ENCODE measurements around the gene KIRREL2.
"Not testable (repeated sequence)": the region's sequence is repeated elsewhere in the genome, so short reads cannot be mapped to it uniquely, and the experiment has no call there.

Gene KIRREL2

DNA sequence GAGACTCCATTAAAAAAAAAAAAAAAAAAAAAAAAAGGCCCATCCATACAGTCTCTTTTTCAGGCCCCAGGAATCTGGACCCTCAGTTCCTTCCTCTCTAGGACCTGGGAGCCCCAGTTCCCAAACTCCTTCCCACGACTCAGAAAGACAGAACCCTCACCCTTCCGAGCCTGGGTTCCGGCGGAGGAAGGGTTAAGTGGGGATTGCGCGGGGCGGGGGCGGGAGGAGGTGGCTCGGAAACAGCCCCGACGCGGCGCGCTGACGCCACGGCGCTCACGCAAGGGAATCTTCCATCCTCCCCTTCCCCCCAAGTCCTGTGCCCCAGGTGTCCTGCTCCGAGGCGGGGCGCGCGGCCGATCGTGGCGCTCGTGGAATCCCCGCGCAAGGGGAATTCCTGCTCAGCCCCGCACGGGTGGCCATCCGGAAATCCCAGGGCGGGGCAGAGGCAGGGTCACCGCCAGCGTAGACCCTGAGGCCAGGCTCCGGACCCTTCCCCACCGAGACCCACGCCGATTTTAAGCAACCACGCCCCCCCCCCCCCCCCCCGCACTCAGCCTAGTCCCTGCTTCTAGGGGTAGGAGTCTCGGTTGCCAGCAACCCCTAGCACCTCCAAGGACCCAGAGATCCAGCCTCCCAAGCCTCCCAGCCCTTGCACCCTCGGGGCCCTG, 43.0 kb downstream of the KIRREL2 start:
- DNase-seq: peak; percentile 95

DNA sequence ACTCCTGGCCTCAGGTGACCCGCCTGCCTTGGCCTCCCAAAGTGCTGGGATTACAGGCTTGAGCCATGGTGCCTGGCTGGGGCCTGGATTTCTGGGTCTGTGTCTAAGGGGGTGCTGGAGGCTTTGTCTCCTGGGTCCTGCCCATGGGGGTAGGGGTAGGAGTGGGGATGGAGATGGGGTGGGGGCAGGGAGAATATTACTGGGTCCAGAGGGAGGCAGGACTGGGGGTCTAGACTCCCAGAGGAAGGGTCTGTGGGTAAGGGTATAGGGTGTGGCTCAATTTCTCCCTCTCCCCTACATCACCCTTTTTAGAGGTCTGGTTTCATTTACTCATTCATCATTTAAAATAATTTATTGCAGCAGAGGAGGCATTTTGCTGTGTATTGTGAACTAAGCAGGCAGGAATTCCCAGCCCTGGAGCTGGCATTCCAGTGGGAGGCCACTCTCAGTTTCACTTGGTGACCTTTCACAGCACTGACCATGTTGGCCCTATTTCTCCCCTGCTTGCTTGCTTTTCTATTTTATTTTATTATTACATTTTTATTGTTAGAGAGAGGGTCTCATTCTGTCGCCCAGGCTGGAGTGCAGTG, 44.4 kb downstream of the KIRREL2 start:
- DNase-seq: no peak

DNA sequence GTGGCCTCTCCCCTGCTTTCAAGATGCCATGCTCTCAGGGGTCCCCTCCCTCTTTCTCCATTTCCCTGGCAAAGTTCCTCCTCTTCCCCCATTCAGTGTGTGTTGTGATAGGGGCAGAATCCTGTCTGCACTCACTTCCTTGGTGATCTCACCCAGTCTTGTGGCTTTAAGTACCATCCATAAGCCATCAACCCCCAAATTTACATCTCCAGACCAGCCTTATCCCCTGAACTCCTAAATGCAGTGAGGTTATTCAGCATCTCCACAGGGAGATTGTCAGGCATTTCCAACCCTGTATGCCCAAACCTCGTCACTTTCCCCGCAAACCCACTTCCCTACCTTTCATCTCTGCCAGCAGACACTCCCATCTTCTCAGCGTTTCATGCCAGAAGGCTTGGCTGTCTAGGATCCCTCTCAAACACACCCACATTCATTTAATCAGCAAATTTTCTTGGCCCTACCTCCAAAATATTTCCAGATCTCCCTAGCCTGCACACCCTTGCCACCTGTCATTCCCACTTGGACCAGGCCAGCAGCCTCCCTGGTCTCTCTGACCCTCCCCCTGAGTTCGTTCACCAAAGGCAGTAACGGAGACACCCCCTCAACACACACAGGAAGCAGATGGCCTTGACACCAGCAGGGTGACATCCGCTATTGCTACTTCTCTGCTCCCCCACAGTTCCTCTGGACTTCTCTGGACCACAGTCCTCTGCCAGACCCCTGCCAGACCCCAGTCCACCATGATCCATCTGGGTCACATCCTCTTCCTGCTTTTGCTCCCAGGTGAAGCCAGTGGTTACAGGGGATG, 45.3 kb downstream of the KIRREL2 start, which contains the start of gene HCST:
HCST (plus strand) TSS at position 676 of the 808 bp plus-strand sequence; CDS start at position 741, 65 bp downstream.
- DNase-seq: peak; percentile 83

DNA sequence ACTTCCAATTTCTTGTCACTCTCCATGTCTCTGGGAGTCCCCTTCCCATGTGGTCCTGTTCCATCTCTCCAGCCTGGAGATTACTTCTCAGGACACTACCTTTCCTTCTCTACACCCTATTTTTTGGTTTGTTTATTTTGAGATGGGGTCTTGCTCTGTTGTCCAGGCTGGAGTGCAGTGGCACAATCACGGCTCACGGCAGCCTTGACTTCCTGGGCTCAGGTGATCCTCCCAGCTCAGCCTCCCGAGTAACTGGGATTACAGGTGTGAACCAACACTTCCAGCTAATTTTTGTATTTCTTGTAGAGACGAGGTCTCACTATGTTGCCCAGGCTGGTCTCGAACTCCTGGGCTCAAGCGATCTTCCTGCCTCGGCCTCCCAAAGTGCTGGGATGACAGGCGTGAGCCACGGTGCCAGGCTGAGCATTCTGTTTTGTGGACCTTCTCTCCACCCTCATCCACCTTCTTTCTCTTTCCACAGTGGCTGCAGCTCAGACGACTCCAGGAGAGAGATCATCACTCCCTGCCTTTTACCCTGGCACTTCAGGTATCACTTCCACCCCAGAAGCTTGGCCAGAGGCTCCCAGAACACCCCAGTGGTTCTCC, 46.3 kb downstream of the KIRREL2 start:
- no peak for DNase-seq

DNA sequence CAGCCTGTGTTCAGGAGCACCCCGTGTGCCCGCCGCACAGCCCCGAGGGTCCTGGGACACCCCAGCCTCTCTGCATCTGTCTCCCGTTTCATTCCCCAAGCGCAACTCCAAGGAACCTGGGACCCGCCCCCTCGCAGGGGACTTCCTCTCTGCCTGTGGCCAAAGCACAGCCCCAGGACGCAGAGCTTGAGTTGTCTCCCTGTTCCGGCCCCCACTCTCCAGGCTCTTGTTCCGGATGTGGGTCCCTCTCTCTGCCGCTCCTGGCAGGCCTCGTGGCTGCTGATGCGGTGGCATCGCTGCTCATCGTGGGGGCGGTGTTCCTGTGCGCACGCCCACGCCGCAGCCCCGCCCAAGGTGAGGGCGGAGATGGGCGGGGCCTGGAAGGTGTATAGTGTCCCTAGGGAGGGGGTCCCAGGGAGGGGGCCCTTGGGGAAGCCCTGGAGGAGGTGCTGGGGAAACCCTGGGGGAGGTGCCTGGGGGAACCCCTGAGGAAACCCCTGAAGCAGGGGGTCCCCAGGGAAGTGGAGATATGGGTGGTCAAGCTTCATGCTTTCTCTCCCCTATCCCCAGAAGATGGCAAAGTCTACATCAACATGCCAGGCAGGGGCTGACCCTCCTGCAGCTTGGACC, 47.0 kb downstream of the KIRREL2 start:
- peak; percentile 98 for DNase-seq

DNA sequence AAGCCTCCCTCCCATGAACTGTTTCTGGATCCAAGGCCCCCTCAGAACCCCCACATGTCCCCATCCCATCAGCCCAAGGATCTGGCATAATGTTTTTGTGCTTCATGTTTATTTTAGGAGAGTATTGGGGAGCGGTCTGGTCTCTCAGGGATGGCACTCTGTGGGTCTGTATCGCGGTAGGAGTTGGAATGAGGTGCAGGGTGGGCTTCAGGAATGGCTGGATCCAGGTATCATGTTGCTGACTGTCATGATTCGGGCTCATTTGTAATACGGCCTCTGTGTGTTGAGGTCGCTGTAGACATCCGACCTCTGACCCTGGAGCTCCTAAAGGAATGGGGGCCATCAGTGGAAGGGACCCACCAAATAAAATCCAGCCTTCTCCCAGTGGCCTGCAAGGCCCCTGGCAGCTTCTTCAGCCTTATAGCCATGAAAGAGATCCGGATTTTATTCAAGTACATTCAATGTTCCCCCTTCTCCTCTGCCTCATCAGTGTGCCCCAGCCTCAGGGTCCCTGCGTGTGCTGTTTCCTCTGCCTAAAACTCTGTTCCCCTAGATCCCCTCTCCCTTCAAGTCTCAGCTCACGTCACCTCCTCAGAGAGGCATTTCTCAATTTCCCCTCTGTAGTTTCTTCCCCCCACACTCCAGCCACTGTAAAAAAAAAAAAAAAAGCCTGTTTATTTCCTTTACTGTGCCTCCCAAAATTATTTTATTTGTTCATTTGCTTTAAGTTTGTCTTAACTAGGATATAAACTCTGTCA, 47.8 kb downstream of the KIRREL2 start:
- DNase-seq: peak; percentile 65

DNA sequence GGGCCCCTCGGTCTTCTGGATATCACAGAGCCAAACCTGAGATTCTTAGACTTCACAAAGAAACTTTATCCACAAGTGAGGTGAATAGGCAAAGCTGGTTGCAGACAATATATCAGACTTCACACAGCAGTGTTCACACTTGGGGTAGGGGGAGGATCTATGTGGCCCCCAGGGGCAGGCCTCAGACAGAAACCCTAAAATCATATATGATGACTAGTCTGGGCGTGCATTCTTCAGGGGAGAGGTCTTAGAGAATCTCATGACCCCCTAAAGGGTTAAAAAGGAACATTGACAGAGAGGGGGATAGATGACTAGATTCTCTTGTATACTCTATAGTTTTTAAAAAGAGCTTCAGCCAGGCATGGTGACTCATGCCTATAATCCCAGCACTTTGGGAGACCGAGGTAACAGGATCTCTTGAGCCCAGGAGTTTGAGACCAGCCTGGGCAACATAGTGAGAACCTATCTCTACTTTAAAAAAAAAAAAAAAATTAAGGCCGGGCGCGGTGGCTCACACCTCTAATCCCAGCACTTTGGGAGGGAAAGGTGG, 48.5 kb downstream of the KIRREL2 start:
- DNase-seq: no peak

DNA sequence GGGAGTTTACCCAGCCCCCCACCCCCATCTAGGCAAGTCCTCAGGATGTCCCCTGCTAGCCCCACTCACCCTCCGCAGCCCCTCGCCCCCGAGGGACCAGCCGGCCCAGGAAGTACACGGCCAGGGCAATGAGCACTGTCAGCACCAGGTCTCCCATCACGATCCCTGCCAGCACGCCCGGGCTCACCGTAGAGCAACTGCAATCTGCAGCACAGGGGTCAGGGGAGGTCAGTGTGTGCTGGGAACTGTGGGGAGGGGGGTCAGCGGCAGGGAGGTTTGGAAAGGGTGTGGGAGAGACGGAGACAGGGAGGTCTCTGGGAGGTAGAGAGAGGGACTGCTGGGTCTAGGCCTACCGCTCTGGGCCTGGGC, 50.6 kb downstream of the KIRREL2 start:
- DNase-seq: no peak

DNA sequence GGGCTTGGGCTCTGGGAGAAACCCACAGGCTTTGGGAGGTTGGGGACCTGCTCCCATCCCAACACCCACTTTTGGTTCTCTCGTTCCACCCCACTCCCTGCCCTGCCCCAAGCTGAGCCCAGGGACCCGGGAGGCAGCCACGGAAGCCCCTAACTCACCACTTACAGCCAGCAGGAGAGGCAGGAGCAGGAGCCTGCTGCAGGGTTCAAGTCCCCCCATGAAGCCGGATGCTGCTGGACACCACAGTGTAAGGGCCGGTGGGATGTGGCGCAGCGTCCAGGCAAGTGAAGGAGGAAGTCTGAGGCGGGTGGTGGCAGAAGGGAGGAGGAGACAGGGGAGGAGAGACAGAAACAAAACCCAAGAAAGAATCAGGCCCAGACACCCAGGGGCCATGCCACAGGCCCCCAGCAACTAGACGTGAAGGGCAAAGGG, 51.3 kb downstream of the KIRREL2 start, which contains the start of gene TYROBP:
TYROBP (minus strand) TSS at position 286 of the 432 bp plus-strand sequence; CDS start at position 219, 67 bp downstream.
- peak; percentile 63 for DNase-seq

DNA sequence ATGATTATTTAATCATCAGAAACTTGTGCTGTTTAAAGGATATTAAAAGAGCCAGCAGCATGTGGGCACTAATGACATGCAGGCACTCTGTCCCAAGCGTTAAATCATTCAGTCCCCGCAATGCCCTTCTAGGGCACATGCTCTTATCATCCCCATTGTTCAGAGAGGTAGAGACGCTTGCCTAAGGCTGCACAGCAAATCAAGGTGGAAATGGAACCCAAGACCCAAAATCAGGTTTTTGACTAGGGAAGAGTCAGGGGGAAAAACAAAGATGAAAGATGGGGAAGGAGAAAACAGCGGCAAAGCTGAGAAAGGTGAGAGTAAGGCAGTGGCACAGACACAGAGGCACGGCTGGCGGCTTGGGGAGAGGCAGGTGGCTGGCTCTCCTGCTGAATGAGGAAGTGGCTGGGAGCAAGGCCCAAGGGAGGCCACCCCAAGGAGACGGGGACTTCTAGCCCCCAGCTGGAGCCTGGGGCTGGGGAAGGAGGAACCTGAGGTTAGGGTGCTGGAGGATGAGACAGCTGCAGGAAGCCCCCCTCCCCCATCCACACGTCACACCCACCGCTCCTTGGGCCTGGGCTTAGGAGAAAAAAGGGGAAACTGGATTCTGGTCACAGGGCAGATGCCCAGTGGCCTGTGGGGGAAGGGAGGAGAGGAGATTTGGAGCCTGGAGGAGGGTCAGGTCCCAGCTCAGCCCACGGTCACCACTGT, 52.4 kb downstream of the KIRREL2 start:
- DNase-seq: peak; percentile 97

DNA sequence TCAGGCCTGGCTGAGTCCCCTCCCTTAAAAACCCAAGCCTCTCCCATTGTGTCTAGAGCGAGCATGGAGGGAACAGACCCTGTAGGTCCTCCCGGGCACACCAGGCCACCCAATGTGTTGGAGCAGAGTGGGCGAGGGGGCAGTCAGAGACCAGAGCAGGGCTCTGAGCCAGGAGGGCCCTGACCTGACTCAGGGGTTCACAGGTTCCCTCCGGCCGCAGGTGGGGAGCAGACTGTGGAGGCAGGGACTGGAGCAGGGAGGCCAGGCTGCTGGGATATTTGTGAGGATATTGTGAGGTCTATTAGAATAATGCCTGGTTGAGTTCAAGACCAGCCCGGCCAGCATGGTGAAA, 52.9 kb downstream of the KIRREL2 start:
- no peak for DNase-seq

DNA sequence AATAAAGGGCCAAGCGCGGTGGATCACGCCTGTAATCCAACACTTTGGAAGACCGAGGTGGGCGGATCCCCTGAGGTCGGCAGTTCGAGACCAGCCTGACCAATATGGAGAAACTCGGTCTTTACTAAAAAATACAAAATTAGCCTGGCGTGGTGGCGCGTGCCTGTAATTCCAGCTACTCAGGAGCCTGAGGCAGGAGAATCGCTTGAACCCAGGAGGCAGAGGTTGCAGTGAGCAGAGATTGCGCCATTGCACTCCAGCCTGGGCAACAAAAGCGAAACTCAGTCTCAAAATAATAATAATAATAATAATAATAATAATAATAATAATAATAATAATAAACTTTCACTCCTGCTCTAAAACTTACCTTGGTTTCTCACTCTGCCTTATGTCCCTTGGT, 53.6 kb downstream of the KIRREL2 start:
- not testable (repeated sequence) for DNase-seq

DNA sequence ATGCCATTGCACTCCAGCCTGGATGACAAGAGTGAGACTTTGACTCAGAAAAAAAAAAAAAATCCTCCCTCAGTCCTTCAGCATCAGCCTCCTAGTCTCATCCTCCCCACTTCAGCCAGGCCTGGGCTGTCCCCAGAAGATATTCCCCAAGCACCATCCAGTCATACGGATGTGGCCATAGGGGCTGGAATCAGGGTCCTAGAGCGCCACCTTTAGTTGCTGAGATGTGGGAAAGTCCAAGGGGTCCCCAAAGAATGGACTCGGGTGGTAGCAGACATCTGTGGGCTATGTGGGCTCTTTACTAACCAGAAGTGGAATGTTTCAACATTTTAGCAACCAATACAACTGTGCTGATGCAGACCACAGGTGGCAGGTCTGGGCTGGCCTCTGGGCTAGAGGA, 54.5 kb downstream of the KIRREL2 start:
- peak; percentile 34 for DNase-seq

DNA sequence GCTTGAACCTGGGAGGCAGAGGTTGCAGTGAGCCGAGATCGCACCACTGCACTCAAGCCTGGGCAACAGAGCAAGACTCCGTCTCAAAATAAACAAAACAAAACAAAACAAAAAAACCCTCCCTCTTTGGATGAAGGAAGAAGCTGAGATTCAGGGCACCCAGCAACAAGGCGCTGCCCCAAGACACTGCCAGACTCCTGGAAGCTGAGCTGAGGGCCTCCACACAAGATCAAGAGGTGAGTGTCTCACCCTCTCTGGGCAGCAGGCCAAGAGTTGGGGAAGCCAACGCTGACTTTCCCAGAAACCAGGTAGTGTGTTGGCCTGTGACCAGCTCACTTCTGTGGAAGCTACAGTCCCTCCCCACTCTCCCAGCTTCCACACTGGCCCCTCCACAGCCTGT, 55.1 kb downstream of the KIRREL2 start:
- no peak for DNase-seq

DNA sequence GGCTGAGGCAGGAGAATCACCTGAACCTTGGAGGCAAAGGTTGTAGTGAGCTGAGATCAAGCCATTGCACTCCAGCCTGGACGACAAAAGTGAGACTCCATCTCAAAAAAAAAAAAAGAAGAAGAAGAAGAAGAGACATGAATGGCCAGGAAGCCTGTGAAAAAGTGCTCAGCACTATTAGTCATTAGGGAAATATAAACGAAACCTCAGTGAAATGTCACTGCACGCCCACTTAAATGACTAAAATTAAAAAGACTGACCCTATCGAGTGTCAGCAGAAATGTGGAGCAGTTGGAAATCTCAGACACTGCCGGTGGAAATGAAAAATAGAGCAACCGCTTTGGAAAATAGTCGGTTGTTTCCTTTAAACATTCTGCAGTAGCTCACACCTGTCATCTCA, 56.9 kb downstream of the KIRREL2 start:
- no peak for DNase-seq

DNA sequence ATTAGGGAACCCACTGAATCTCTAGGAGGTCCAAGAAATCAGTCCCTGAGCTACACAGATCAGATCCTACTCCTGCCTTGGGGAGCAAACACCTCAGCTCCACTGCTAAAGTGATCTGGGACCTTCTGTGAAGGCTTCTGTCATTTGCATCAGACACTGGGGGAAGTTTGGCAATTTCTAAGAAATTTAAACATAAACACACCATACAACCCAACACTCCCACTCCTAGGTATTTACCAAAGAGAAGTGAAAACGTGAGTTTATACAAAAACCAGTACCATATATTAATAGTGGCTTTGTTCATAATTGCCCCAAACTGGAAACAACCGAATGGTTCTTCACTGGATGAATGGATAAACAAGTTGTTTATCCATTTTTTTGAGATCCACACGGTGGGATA, 58.7 kb downstream of the KIRREL2 start:
- no peak for DNase-seq
